HepG2 (cell line): ENCODE measurements around the gene PHACTR1. TPM values are rescaled to one million over a fixed set of nuclear protein-coding genes. Genes with fewer than 3 reads are reported as not detected.

ENCODE experiments used
- ATAC-seq: fragments of 200-7000 bp; cut with Tn5 transposase; 3 replicates; pipeline ENCODE4 v1.9.1; 2020; ENCODE audit warnings: mild to moderate bottlenecking, moderate library complexity
- BruUV-seq: library from RNA; stranded (reverse); fragments of 400-500 nt; replicated peaks from 2 replicates; lab custom pipeline; 2021; lab: Mats Ljungman, UMichigan
- CTCF ChIA-PET: fragments of 300-600 bp; formaldehyde crosslinking; extraction: SDS; loops from one replicate; lab custom pipeline; 2021; ENCODE audit warnings: low total read pairs, inconsistent platforms, low intra/inter-chr PET ratio; lab: Yijun Ruan, JAX
- POLR2A ChIA-PET: fragments of 350-600 bp; sonication (Branson Sonifier 250); formaldehyde crosslinking; loops from one replicate; lab custom pipeline; 2020; ENCODE audit warnings: antibody characterized with exemption, inconsistent platforms; lab: Yijun Ruan, JAX
- DNase-seq: peaks from one replicate; pipeline ENCODE4 v3.0.0-alpha.2; 2015; ENCODE audit warnings: low spot score
- FAIRE-seq: peaks from 3 replicates; lab custom pipeline; 2011; peaks lifted over from hg19 to GRCh38; lab: Jason Lieb, UNC
- H2AFZ ChIP-seq: one replicate; pipeline ENCODE4 v1.6.1; 2011; ENCODE audit warnings: low read length, inconsistent platforms
- H3K27ac ChIP-seq: fragments of 300-600 bp; 3 replicates; pipeline ENCODE4 v1.8.0; 2011; ENCODE audit warnings: mixed run types, mild to moderate bottlenecking, mixed read lengths, low read length, inconsistent platforms; ENCODE audit not compliant: insufficient read depth; ENCODE audit errors: extremely low read length
- H3K27me3 ChIP-seq, 2 experiments: fragments of 200-600 bp in 1 of 2; 2 replicates in 1 of 2; 3 replicates in 1 of 2; pipeline versions ENCODE4 v1.6.0 to v1.8.0; 2011; ENCODE audit warnings: low read length in 2 of 2, mild to moderate bottlenecking in 2 of 2, moderate library complexity in 2 of 2, inconsistent platforms in 1 of 2; ENCODE audit not compliant: insufficient read depth in 2 of 2, control insufficient read depth in 1 of 2
- H3K36me3 ChIP-seq, 2 experiments: fragments of 200-600 bp in 1 of 2; replicated peaks in 1 of 2; 2 replicates in 1 of 2; 3 replicates in 1 of 2; pipeline versions ENCODE4 v1.5.1 to v1.8.0; 2011; ENCODE audit warnings: low read length in 2 of 2, inconsistent platforms in 1 of 2; ENCODE audit not compliant: insufficient read depth in 2 of 2, control insufficient read depth in 1 of 2
- H3K4me1 ChIP-seq: 2 replicates; pipeline ENCODE4 v1.5.1; 2012; ENCODE audit warnings: low read length, inconsistent platforms; ENCODE audit not compliant: insufficient read depth
- H3K4me2 ChIP-seq: 2 replicates; pipeline ENCODE4 v1.6.0; 2011; ENCODE audit warnings: low read depth, low read length, inconsistent platforms
- H3K4me3 ChIP-seq, 3 experiments: fragments of 200-600 bp in 1 of 3; sonication (generic), shearing (Covaris generic) in 1 of 3; replicated peaks in 1 of 3; 2 replicates each; pipeline ENCODE4 v1.5.1; 2011 to 2016; ENCODE audit warnings: low read length in 3 of 3, inconsistent platforms in 2 of 3, low read depth in 2 of 3, mild to moderate bottlenecking in 2 of 3, control low read depth in 1 of 3, mixed read lengths in 1 of 3; ENCODE audit not compliant: insufficient read depth in 1 of 3
- H3K79me2 ChIP-seq: one replicate; pipeline ENCODE4 v1.6.1; 2011; ENCODE audit warnings: low read length, inconsistent platforms; ENCODE audit not compliant: insufficient read depth
- H3K9ac ChIP-seq: 2 replicates; pipeline ENCODE4 v1.6.0; 2011; ENCODE audit warnings: mild to moderate bottlenecking, low read depth, low read length, inconsistent platforms; ENCODE audit not compliant: insufficient read depth
- H3K9me3 ChIP-seq: 2 replicates; pipeline ENCODE4 v1.5.1; 2012; ENCODE audit warnings: mild to moderate bottlenecking, low read length
- H4K20me1 ChIP-seq: 2 replicates; pipeline ENCODE4 v1.6.0; 2011; ENCODE audit warnings: inconsistent platforms, mild to moderate bottlenecking, low read length, moderate library complexity; ENCODE audit not compliant: insufficient read depth
- ATAD3A ChIP-seq: sonication (generic); formaldehyde crosslinking; IDR thresholded peaks from 2 replicates; pipeline ENCODE4 v1.4.0; 2020; ENCODE audit warnings: missing genetic modification reagents
- CAMTA2 ChIP-seq: sonication (generic); formaldehyde crosslinking; IDR thresholded peaks from 2 replicates; pipeline ENCODE4 v1.4.0; 2020; ENCODE audit warnings: mild to moderate bottlenecking, missing genetic modification reagents, borderline replicate concordance
- KAT8 ChIP-seq: IDR thresholded peaks from 2 replicates; pipeline ENCODE4 v1.6.1; 2016; ENCODE audit warnings: missing genetic modification reagents, missing compliant biosample characterization
- KDM2A ChIP-seq: sonication (generic); formaldehyde crosslinking; IDR thresholded peaks from 2 replicates; pipeline ENCODE4 v1.4.0; 2020; ENCODE audit warnings: low read depth, missing genetic modification reagents, borderline replicate concordance
- MTF2 ChIP-seq: sonication (generic); formaldehyde crosslinking; IDR thresholded peaks from 2 replicates; pipeline ENCODE4 v1.5.0; 2020; ENCODE audit warnings: missing genetic modification reagents, borderline replicate concordance
- NR1H2 ChIP-seq: sonication (generic); formaldehyde crosslinking; IDR thresholded peaks from 2 replicates; pipeline ENCODE4 v1.8.1; 2022; ENCODE audit warnings: low read depth, missing genetic modification reagents, borderline replicate concordance
- SOX6 ChIP-seq, 2 experiments: fragments of 450-650 bp in 1 of 2; sonication (generic) in 1 of 2; formaldehyde crosslinking in 1 of 2; IDR thresholded peaks; 2 replicates each; pipeline versions ENCODE4 v1.4.0 to v1.6.1; 2017 to 2020; ENCODE audit warnings: antibody characterized with exemption in 1 of 2, mild to moderate bottlenecking in 1 of 2, missing genetic modification reagents in 1 of 2
- ZBED4 ChIP-seq: sonication (generic); formaldehyde crosslinking; IDR thresholded peaks from 2 replicates; pipeline ENCODE4 v1.4.0; 2020; ENCODE audit warnings: missing genetic modification reagents, borderline replicate concordance
- ZBTB44 ChIP-seq: sonication (generic); formaldehyde crosslinking; IDR thresholded peaks from 2 replicates; pipeline ENCODE4 v1.4.0; 2020; ENCODE audit warnings: missing genetic modification reagents
- ZHX1 ChIP-seq: sonication (generic); formaldehyde crosslinking; IDR thresholded peaks from 2 replicates; pipeline ENCODE4 v1.8.1; 2022; ENCODE audit warnings: low read depth, mild to moderate bottlenecking, missing genetic modification reagents
- ZNF207 ChIP-seq: fragments of 450-650 bp; IDR thresholded peaks from 2 replicates; pipeline ENCODE4 v1.6.1; 2016; ENCODE audit warnings: antibody characterized with exemption, borderline replicate concordance
- ZNF34 ChIP-seq: sonication (generic); formaldehyde crosslinking; IDR thresholded peaks from 2 replicates; pipeline ENCODE4 v1.4.0; 2020; ENCODE audit warnings: mild to moderate bottlenecking, missing genetic modification reagents, borderline replicate concordance
- ZNF761 ChIP-seq: sonication (generic); formaldehyde crosslinking; conservative IDR thresholded peaks from 2 replicates; pipeline ENCODE4 v1.4.0; 2020; ENCODE audit warnings: mild to moderate bottlenecking, missing genetic modification reagents
- ZNF776 ChIP-seq: sonication (generic); formaldehyde crosslinking; IDR thresholded peaks from 2 replicates; pipeline ENCODE4 v1.4.0; 2020; ENCODE audit warnings: mild to moderate bottlenecking, missing genetic modification reagents
- ZNF788 ChIP-seq: sonication (generic); formaldehyde crosslinking; IDR thresholded peaks from 2 replicates; pipeline ENCODE4 v1.5.0; 2020; ENCODE audit warnings: mild to moderate bottlenecking, missing genetic modification reagents, borderline replicate concordance
- ZNF839 ChIP-seq: sonication (generic); formaldehyde crosslinking; IDR thresholded peaks from 2 replicates; pipeline ENCODE4 v1.4.0; 2020; ENCODE audit warnings: missing genetic modification reagents, mild to moderate bottlenecking, borderline replicate concordance
- WGBS: methylation state at CpG from one replicate; pipeline ENCODE4 v1.1.6; 2017; ENCODE audit warnings: low lambda C conversion rate; 5-methylcytosine and 5-hydroxymethylcytosine counted together
- in situ Hi-C: cut with HindIII; loops from 2 replicates; pipeline ENCODE4 v1.10.0; 2017; ENCODE audit warnings: low pct_unique_long_range_greater_than_20kb; ENCODE audit not compliant: extremely low pct_ligation_motif_present
- intact Hi-C: fragments of 100-400 bp; cut with micrococcal nuclease; formaldehyde crosslinking; loops from one replicate; pipeline ENCODE4 v1.10.0; 2022; ENCODE audit not compliant: unreplicated experiment
- polyA plus RNA-seq, 8 experiments: library from polyadenylated mRNA; depleted of rRNA in 3 of 8; stranded (reverse) in 7 of 8; unstranded in 1 of 8; fragments of >200 nt; fragmentation: Illumina TruSeq in 4 of 8; extraction: Trizol in 4 of 8; gene quantifications; 2 replicates each; pipeline versions ENCODE4 v1.2.1 to v1.2.3, GENCODE V29; 2011 to 2016; ENCODE audit warnings: low read depth in 4 of 8, missing spikeins in 1 of 8, mixed read lengths in 1 of 8; ENCODE audit not compliant: insufficient read depth in 1 of 8
- total RNA-seq, 5 experiments: library from RNA; depleted of rRNA; stranded (reverse); fragments of >200 nt; fragmentation: Illumina TruSeq; extraction: Trizol; gene quantifications; 2 replicates each; pipeline ENCODE4 v1.2.3, GENCODE V29; 2016; ENCODE audit warnings: low read depth in 1 of 5

The PHACTR1 gene
- total and polyA plus RNA-seq, 2 of the 13 experiments (the other 11 are each of a cell fraction or from before 2014, with no cell fraction given) = 0.09 TPM; not detected in 1

GRCh38 chr6:13079096-13079723, 362.6 kb downstream of the PHACTR1 start:
- H3K4me3 ChIP-seq = no peak overlapping the region
- H3K27me3 ChIP-seq = no peaks in the 10 kb centered on the region
- no peaks in the 10 kb centered on the region for H4K20me1 ChIP-seq
- no peak overlapping the region for H3K27ac ChIP-seq
- no TSS peak for BruUV-seq
- ChIA-PET POLR2A (no interaction called here), CTCF (no interaction called here)
- intact Hi-C loops = no loop called here
- 9% methylated on average over 6 of the region's 6 CpGs for WGBS
- FAIRE-seq (no peak), DNase-seq (no peak), ATAC-seq (no peak)
- no peak overlapping the region for H3K9ac ChIP-seq
- no peak overlapping the region for H2AFZ ChIP-seq
- H3K9me3 ChIP-seq = no peaks in the 10 kb centered on the region
- no peak overlapping the region for H3K4me2 ChIP-seq
- no peaks in the 10 kb centered on the region for H3K79me2 ChIP-seq
- no peaks in the 10 kb centered on the region for H3K4me1 ChIP-seq
- H3K36me3 ChIP-seq = no peaks in the 10 kb centered on the region
- in situ Hi-C loops = no loop called here
- TF ChIP-seq ZNF839 (CRISPR knock-in tag) = no peak
- TF ChIP-seq ZHX1 = no peak
- no peak for TF ChIP-seq SOX6 (IDR thresholded peaks at IDR 0.05)
- TF ChIP-seq SOX6 (CRISPR knock-in tag; IDR thresholded peaks at IDR 0.05) = no peak
- no peak for TF ChIP-seq ZNF207
- no peak for TF ChIP-seq CAMTA2 (CRISPR knock-in tag)
- TF ChIP-seq ZNF761 (CRISPR knock-in tag) = no peak
- TF ChIP-seq MTF2 (CRISPR knock-in tag) = no peak
- no peak for TF ChIP-seq ZBED4 (CRISPR knock-in tag)
- no peak for TF ChIP-seq NR1H2 (CRISPR knock-in tag)
- TF ChIP-seq ZNF776 = no peak
- TF ChIP-seq ZBTB44 = no peak
- TF ChIP-seq ATAD3A (CRISPR knock-in tag) = no peak
- no peak for TF ChIP-seq KDM2A
- TF ChIP-seq ZNF34 (CRISPR knock-in tag) = no peak
- no peak for TF ChIP-seq ZNF788 (CRISPR knock-in tag)
- no peak for TF ChIP-seq KAT8 (CRISPR knock-in tag)
